MM.1S (cell line): ENCODE results near the gene ZFP62.

Experiments used
- CTCF ChIP-seq: fragments of 300-600 bp; sonication (generic); IDR thresholded peaks from 2 replicates; pipeline ENCODE4 v1.5.1; 2016; ENCODE audit warnings: antibody characterized with exemption, low read length, mixed read lengths
- EZH2phosphoT487 ChIP-seq: fragments of 300-600 bp; sonication (generic); IDR thresholded peaks from 2 replicates; pipeline ENCODE4 v1.6.1; 2018; ENCODE audit warnings: antibody characterized with exemption, low read length

GRCh38 chr5:180900178-180900577 is 39.1 kb upstream of the ZFP62 start:
- TF ChIP-seq CTCF (no peak), EZH2phosphoT487 (no peak)
